Right atrium auricular region (tissue), 2 donors: Measurements from ENCODE around the gene FAM98B. TPM values are rescaled to one million over a fixed set of nuclear protein-coding genes. Genes with fewer than 3 reads are reported as not detected.

Source experiments
- DNase-seq: peaks from one replicate; pipeline ENCODE4 v3.0.0-alpha.2; 2019; ENCODE audit warnings: low spot score
- H3K27ac ChIP-seq, 2 donors: fragments of 200-600 bp; sonication (generic); 1 replicate in 1 of 2; 2 replicates in 1 of 2; pipeline ENCODE4 v1.5.1; 2016 to 2019
- H3K27me3 ChIP-seq, 2 donors: fragments of 200-600 bp; sonication (generic); one replicate each; pipeline versions ENCODE4 v1.5.1 to v1.6.0; 2017 to 2019
- H3K36me3 ChIP-seq: fragments of 200-600 bp; sonication (generic); one replicate; pipeline ENCODE4 v1.5.1; 2016
- H3K4me1 ChIP-seq, 2 donors: fragments of 200-600 bp; sonication (generic); one replicate each; pipeline versions ENCODE4 v1.5.1 to v1.6.0; 2017 to 2019
- H3K4me3 ChIP-seq, 2 donors: fragments of 200-600 bp; sonication (generic); 1 replicate in 1 of 2; 2 replicates in 1 of 2; pipeline ENCODE4 v1.5.1; 2017 to 2019; ENCODE audit warnings: mild to moderate bottlenecking in 1 of 2, moderate library complexity in 1 of 2
- H3K9me3 ChIP-seq, 2 donors: fragments of 200-600 bp; sonication (generic); one replicate each; pipeline ENCODE4 v1.5.1; 2019
- total RNA-seq, 2 donors: library from RNA; depleted of rRNA; stranded (reverse); fragments of >200 nt; gene quantifications; one replicate each; pipeline ENCODE4 v1.1.0, GENCODE V29; 2016
- TF ChIP-seq, protein P1 (sequence below), 2 donors: fragments of 200-600 bp; sonication (generic); IDR thresholded peaks; one replicate each; pipeline ENCODE4 v1.5.1; 2019; ENCODE audit warnings: antibody characterized with exemption in 2 of 2

The FAM98B gene
- total RNA-seq, 2 donors from 2014 or later, result 9.8 to 13.4 TPM

DNA sequence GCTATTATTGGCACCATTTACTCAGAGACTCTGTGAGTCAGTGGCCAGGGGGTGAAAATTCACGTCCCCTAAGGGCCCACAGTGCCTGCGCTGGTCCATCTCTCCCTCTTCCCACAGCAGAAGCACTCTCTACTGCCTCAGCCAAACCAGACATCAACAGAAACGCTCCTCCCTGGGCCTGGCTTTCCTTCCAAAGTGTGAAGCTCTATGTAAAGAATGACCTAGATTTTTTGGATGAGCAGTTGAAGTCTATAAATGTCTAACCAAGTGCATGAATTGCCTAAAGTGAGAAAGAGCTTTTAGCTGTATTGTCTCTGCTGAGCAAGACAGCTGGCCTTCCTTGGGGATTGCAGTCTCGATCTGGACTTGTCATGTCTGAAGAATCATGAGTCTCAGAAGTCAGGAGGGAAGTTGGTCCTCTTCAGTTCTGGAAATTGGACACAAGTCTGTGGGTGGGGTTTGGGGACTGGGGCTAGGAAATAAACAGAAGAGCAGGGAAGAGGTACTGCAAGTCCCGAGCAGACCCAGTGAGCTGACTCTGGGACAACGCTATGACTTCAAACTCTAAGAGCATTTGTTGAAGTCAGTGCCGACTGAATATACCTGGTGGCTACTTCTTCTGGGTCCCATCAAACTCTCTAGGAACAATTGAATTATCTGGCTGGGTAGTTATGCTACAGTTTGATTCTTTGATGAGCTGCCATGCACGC, 81.7 kb downstream of the FAM98B start:
- no peaks in the 10 kb centered on the region for H3K36me3 ChIP-seq
- TF ChIP-seq, protein P1, sequence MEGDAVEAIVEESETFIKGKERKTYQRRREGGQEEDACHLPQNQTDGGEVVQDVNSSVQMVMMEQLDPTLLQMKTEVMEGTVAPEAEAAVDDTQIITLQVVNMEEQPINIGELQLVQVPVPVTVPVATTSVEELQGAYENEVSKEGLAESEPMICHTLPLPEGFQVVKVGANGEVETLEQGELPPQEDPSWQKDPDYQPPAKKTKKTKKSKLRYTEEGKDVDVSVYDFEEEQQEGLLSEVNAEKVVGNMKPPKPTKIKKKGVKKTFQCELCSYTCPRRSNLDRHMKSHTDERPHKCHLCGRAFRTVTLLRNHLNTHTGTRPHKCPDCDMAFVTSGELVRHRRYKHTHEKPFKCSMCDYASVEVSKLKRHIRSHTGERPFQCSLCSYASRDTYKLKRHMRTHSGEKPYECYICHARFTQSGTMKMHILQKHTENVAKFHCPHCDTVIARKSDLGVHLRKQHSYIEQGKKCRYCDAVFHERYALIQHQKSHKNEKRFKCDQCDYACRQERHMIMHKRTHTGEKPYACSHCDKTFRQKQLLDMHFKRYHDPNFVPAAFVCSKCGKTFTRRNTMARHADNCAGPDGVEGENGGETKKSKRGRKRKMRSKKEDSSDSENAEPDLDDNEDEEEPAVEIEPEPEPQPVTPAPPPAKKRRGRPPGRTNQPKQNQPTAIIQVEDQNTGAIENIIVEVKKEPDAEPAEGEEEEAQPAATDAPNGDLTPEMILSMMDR (IDR thresholded peaks at IDR 0.05), result no peak
- H3K27me3 ChIP-seq, result no peaks in the 10 kb centered on the region
- H3K4me3 ChIP-seq, result no peak overlapping the region
- DNase-seq, result no peak
- no peaks in the 10 kb centered on the region for H3K9me3 ChIP-seq
- H3K27ac ChIP-seq, result peak overlapping the region; percentile 1 to 29
- H3K4me1 ChIP-seq, result peaks cover 0 to 15% of the 10 kb centered on the region in 2 donors

DNA sequence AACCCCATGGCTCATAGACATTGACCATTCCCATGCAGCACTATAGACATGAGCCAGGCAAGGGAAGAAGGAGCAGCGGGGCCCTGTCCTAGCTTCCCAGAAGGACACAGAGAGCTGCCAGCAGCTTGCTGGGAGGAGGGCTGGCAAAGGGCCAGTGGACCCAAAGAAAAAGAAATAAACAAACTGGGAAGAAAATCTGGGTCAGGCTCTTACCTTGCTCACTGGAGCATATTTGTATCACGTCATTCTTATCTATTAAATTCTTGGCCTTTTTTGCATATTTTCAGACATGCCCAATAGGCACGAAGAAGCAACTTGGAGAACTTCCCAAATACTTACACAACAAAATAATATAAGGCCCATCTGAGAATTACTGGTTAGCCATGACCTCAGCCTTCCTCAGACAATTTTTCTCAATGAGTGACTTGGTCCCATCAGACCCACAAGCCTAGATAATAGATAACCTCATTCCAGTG, 82.3 kb downstream of the FAM98B start:
- no peaks in the 10 kb centered on the region for H3K27me3 ChIP-seq
- DNase-seq, result peak; percentile 65
- no peaks in the 10 kb centered on the region for H3K9me3 ChIP-seq
- H3K4me3 ChIP-seq, result no peak overlapping the region
- H3K36me3 ChIP-seq, result no peaks in the 10 kb centered on the region
- H3K4me1 ChIP-seq, result peaks cover 0 to 15% of the 10 kb centered on the region in 2 donors
- H3K27ac ChIP-seq, result peak overlapping the region; percentile 1 to 29
- TF ChIP-seq, protein P1 (IDR thresholded peaks at IDR 0.05), result no peak

Other genes with a start within 250 kb of the FAM98B start
- 10 to 100 TPM in 1 of 2 donors, 1 to 10 TPM in 1; 9.4 to 10.9 TPM for gene SPRED1, start 201.3 kb upstream of the FAM98B start, total RNA-seq
- 1 to 10 TPM; 2.1 to 4.4 TPM for gene RASGRP1, start 110.7 kb downstream of the FAM98B start, total RNA-seq